ENCODE results near the gene SBF1.

Gene SBF1

DNA sequence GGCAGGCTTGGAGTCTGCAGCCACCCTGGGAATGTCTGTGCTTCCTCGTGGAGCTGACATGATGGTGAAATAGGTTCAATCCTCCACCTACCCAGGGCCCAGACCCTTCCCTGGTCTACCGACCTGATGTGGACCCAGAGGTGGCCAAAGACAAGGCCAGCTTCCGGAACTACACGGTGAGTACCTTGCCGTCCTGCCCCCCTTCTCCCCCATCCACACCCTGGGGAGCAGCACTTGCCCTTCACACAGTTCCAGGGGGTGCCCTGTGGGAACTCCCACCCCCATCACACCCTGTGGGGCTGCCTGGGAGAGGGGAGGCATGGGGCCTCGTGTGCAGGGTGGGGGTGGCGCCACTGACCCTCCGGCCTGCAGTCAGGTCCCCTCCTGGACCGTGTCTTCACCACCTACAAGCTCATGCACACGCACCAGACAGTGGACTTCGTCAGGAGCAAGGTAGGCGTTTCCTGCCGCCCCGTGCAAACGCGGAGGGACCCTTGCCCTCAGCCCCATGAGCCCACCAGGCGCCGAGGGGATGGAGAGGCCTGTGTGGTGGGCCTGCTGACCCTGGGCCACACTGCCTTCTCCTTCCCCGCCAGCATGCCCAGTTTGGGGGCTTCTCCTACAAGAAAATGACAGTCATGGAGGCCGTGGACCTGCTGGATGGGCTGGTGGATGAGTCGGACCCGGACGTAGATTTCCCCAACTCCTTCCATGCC lies 12.6 kb upstream of the SBF1 start:
- no peak for DNase-seq (ENCODE audit: low read depth, low spot score)
- no peak overlapping the region for H3K27ac ChIP-seq

GRCh38 chr22:50486561-50487289 lies 11.9 kb upstream of the SBF1 start, which contains the start of gene MIOX:
Gene MIOX, plus strand, starts transcription at chr22:50486859. Its CDS starts 39 bp downstream, at chr22:50486898.
- no peak for DNase-seq (ENCODE audit: low read depth, low spot score)
- no peak within 1 kb of the TSS for H3K27ac ChIP-seq

DNA sequence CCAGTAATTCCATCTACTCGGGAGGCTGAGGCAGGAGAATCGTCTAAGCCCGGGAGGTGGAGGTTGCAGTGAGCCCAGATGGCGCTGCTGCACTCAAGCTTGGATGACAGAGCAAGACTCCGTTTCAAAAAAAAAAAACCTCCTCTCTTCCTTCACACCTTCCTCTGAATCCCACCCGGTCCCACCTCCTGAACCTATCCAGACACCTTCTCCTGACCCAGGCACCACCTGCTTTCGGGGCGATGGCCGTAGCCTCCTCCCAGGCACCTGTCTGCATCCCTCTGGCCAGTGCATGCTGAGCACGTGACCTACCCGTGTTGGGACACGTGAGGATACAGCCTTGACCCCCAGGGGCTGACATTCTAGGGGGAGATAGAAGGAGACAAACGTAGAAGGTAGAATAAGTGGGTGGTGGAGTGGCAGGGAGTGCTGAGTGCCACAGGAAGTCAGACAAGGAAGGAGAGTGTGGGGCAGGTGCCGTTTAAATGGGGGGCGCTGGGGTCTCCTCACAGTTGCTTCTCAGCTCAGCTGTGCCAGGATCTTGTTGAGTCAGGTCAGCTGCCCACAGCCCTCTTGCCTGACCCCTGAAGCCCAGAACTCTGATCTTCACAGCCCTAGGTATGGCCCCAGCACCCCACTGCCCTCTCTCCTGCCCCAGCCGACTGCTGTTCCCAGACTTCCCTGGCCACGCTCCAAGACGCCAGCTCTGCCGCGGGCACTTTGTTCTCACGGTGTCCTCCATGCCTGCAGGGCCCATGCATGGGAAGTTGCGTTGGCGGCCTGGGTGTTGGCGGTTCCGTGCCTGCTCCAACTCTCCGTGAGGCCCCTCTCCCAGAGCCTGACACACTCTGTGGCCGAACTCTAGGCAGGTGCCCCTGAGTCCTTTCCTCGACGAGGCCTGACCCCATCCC lies 10.6 kb upstream of the SBF1 start:
- DNase-seq (ENCODE audit: low read depth, low spot score): no peak
- no peak overlapping the region for H3K27ac ChIP-seq

GRCh38 chr22:50483977-50484853 lies 9.4 kb upstream of the SBF1 start:
- H3K27ac ChIP-seq: no peak overlapping the region
- no peak for DNase-seq (ENCODE audit: low read depth, low spot score)

GRCh38 chr22:50483556-50483955 lies 8.7 kb upstream of the SBF1 start:
- no peak for DNase-seq (ENCODE audit: low read depth, low spot score)
- H3K27ac ChIP-seq: no peak overlapping the region

DNA sequence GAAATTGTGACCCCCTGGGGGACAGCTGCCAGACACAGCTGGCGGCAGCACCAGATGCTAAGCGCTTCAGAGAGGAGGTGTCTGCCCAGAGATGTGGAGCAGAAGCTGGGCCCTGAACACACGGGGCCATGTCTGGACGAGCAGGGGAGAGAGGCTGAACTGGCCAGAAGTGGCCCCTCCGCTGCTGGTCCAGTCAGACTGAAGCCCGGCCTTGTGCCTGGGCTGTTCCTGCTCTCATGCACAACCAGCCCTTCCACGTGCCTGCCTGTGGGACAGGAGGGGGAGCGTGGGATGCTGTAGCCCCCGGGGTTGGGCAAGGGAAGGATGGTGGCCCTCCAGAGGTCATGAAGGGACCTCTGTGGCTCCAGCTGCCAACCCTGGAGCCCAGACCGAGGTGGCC lies 8.3 kb upstream of the SBF1 start:
- H3K27ac ChIP-seq: no peak overlapping the region
- DNase-seq (ENCODE audit: low read depth, low spot score): no peak

GRCh38 chr22:50482107-50483074 lies 7.6 kb upstream of the SBF1 start:
- H3K27ac ChIP-seq: peak overlapping the region; percentile 59
- DNase-seq (ENCODE audit: low read depth, low spot score): no peak

- no peak for DNase-seq (ENCODE audit: low read depth, low spot score)
- H3K27ac ChIP-seq: peak within 1 kb of the TSS; percentile 59
Observed at GRCh38 chr22:50481440-50482106, 6.7 kb upstream of the SBF1 start, which contains the start of gene ADM2. Gene ADM2, plus strand, starts transcription at chr22:50481543. Its CDS starts 305 bp downstream, at chr22:50481848.

- peak overlapping the region; percentile 59 for H3K27ac ChIP-seq
- no peak for DNase-seq (ENCODE audit: low read depth, low spot score)
Observed at GRCh38 chr22:50481045-50481439, 6.2 kb upstream of the SBF1 start.

- DNase-seq (ENCODE audit: low read depth, low spot score): no peak
- H3K27ac ChIP-seq: no peak overlapping the region
Observed at GRCh38 chr22:50479721-50480120, 4.9 kb upstream of the SBF1 start.

GRCh38 chr22:50477923-50478322 lies 3.1 kb upstream of the SBF1 start:
- H3K27ac ChIP-seq: no peak overlapping the region
- DNase-seq (ENCODE audit: low read depth, low spot score): no peak

- peak overlapping the region; percentile 12 for H3K27ac ChIP-seq
- DNase-seq (ENCODE audit: low read depth, low spot score): no peak
Observed at GRCh38 chr22:50476868-50477267, 2.0 kb upstream of the SBF1 start.

- DNase-seq (ENCODE audit: low read depth, low spot score): no peak
- no peak overlapping the region for H3K27ac ChIP-seq
Observed at GRCh38 chr22:50475652-50476002, 792 bp upstream of the SBF1 start.

DNA sequence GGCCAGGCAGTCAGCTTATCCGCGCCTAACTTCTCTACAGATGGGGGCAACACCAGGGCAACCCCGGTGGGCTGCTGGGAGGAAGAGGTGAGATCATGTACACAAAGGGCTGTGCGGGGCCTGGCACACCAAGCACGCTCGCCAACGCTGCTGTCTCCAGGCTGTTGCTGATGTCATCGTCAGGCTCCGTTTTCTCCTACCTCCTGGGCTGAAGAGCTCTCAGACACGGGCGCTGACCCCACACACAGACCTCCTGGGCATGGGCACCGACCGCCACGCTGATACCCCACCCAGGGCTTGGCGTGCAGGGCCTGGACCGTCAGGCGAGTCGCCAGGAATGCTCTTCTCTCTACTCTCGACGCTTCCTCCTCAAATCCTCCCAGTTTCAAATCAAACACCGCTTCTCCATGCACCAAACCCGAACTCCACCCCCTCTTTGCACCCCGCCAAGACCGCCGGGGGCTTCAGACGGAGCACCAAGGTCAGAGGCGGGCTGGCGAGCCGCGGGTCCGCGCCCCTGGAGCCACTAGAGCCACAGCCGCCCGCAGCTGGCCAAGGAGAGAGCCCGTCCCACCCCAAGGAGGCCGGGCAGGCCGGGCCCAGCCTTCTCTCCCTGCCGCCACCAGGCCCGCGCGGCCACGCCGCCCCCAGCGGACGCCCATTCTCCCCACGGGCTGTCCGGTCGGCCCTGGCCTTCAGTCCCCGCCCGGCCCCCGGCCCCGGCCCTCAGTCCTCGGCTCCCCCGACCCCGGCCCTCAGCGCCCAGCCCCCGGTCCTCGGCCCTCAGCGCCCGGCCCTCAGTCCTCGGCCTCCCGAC lies 772 bp downstream of the SBF1 start:
- DNase-seq (ENCODE audit: low read depth, low spot score): no peak
- peak overlapping the region; percentile 20 for H3K27ac ChIP-seq

DNA sequence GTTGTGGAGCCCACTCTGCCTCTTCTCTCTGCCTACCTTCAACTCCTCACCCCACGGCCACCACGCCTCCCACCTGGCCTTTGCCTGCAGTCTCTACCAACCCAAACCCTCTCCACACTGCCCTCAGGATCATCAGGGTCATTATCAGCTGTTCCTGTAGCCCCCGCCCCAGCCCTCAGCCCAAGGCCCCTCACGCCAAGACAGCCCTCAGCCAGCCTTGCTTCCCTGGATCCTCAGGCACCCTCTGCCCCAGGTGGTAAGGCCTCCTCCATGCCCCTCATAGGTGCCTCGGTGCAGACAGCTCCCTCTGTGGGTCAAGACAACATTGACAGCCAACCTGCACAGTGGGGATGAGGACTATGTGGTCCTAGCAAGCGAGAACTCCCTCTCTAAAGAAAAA lies 1.7 kb downstream of the SBF1 start:
- H3K27ac ChIP-seq: no peak overlapping the region
- DNase-seq (ENCODE audit: low read depth, low spot score): no peak

DNA sequence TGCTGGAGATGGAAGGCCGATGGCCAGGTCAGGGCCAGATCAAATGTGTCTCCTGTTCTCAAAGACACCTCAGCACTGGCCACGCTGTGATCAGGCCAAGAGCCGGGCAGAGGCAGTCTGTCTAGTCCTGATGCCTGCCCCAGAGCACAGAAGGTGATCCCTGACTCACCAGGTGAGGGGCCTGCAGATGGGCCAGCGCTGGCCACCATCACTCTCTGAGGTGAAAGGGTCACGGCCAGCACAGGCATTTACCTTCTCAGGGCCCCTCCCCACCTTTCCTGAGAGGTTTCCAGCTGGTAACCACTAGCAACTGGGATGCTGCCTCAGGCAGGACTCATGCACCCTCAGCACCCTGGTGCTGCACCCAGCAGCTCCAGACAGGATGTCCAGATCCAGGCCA lies 2.9 kb downstream of the SBF1 start:
- no peak overlapping the region for H3K27ac ChIP-seq
- no peak for DNase-seq (ENCODE audit: low read depth, low spot score)

DNA sequence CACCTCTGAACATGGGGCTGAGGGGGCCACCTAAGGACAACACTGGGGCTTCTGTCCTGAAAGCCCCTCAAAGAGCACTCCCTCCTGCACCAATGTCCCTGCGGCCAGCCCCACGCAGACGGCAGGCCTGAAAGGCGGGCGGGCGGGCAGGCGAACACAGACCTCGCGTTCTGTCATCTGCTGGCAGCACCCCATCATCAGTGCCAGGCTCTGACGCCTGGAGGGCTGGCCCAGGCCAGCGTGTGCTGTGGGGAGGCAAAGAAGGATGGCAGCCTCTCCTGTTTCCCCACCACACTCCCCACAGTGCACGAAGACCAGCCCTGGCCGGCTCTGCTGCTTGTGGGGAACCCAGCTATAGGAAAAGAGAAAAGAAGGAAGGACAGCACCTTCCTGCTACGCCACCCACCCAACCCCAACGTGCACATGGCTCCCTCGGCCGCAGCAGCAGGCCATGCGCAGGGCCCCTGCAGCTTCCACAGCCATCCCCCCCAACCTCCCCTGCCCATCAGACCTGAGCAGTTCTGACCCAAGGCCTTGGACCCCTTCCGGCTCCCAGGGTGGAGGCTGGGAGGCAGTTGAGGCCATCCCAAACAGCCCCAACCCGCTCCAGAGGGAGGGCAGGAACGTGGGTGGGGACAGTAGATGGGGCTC lies 3.5 kb downstream of the SBF1 start:
- DNase-seq (ENCODE audit: low read depth, low spot score): no peak

More for the DNA sequence above, 3.5 kb downstream of the SBF1 start:
- peak overlapping the region; percentile 47 for H3K27ac ChIP-seq

Data from epithelial cell of prostate (primary cell).